Measurements from ENCODE around the gene CLSTN2.

Gene CLSTN2

GRCh38 chr3:140469491-140469890 is 534.5 kb downstream of the CLSTN2 start:
- DNase-seq, result no peak

GRCh38 chr3:140470211-140470610 is 535.2 kb downstream of the CLSTN2 start:
- no peak for DNase-seq

GRCh38 chr3:140470962-140471361 is 536.0 kb downstream of the CLSTN2 start:
- no peak for DNase-seq

GRCh38 chr3:140472306-140473020 is 537.5 kb downstream of the CLSTN2 start:
- no peak for DNase-seq

- no peak for DNase-seq
Observed at GRCh38 chr3:140487566-140487965, 552.6 kb downstream of the CLSTN2 start.

GRCh38 chr3:140493271-140493670 is 558.3 kb downstream of the CLSTN2 start:
- no peak for DNase-seq

- no peak for DNase-seq
Observed at GRCh38 chr3:140494970-140495369, 560.0 kb downstream of the CLSTN2 start.

- no peak for DNase-seq
Observed at GRCh38 chr3:140497331-140497730, 562.3 kb downstream of the CLSTN2 start.

GRCh38 chr3:140499114-140499757 is 564.3 kb downstream of the CLSTN2 start:
- DNase-seq, result no peak

- no peak for DNase-seq
Observed at GRCh38 chr3:140500473-140500872, 565.5 kb downstream of the CLSTN2 start.

GRCh38 chr3:140501061-140501769 is 566.2 kb downstream of the CLSTN2 start:
- DNase-seq, result no peak

- no peak for DNase-seq
Observed at GRCh38 chr3:140501770-140502364, 566.9 kb downstream of the CLSTN2 start.

GRCh38 chr3:140505213-140505612 is 570.2 kb downstream of the CLSTN2 start:
- DNase-seq, result no peak

- no peak for DNase-seq
Observed at GRCh38 chr3:140505876-140506275, 570.9 kb downstream of the CLSTN2 start.

- DNase-seq, result no peak
Observed at GRCh38 chr3:140508550-140508949, 573.6 kb downstream of the CLSTN2 start.

- no peak for DNase-seq
Observed at GRCh38 chr3:140509534-140509933, 574.5 kb downstream of the CLSTN2 start.

- no peak for DNase-seq
Observed at GRCh38 chr3:140510303-140510861, 575.4 kb downstream of the CLSTN2 start.

GRCh38 chr3:140521751-140522445 is 586.9 kb downstream of the CLSTN2 start:
- no peak for DNase-seq

GRCh38 chr3:140522653-140523380 is 587.8 kb downstream of the CLSTN2 start:
- DNase-seq, result no peak

GRCh38 chr3:140523600-140523999 is 588.6 kb downstream of the CLSTN2 start:
- no peak for DNase-seq

- DNase-seq, result no peak
Observed at GRCh38 chr3:140527156-140527555, 592.2 kb downstream of the CLSTN2 start.

- peak; percentile 29 for DNase-seq
Observed at GRCh38 chr3:140529096-140529495, 594.1 kb downstream of the CLSTN2 start.
